GM12878 (cell line): ENCODE measurements around the gene HLA-A. TPM values are rescaled to one million over a fixed set of nuclear protein-coding genes. Genes with fewer than 3 reads are reported as not detected.

Experiments
- ATAC-seq: fragments of 200-7000 bp; cut with Tn5 transposase; 3 replicates; pipeline ENCODE4 v1.9.1; 2020; ENCODE audit warnings: mild to moderate bottlenecking, moderate library complexity
- BruUV-seq: library from RNA; stranded (reverse); fragments of 400-500 nt; replicated peaks from 2 replicates; lab custom pipeline; 2021; lab: Mats Ljungman, UMichigan
- CTCF ChIA-PET: fragments of 300-600 bp; sonication (Branson Sonifier 250); formaldehyde crosslinking; extraction: SDS; loops from one replicate; lab custom pipeline; 2021; ENCODE audit warnings: inconsistent platforms; lab: Yijun Ruan, JAX
- POLR2A ChIA-PET: fragments of 350-600 bp; formaldehyde crosslinking; extraction: SDS; loops from one replicate; lab custom pipeline; 2021; ENCODE audit warnings: inconsistent platforms; lab: Charles Lee
- RAD21 ChIA-PET: fragments of 300-600 bp; sonication (Branson Sonifier 250); formaldehyde crosslinking; loops from one replicate; lab custom pipeline; 2023; ENCODE audit warnings: antibody characterized with exemption; ENCODE audit not compliant: unreplicated experiment; lab: Charles Lee
- SMC1A ChIA-PET: fragments of 300-600 bp; sonication (Branson Sonifier 250); formaldehyde crosslinking; loops from one replicate; lab custom pipeline; 2023; ENCODE audit not compliant: unreplicated experiment, uncharacterized antibody; lab: Charles Lee
- DNase-seq: peaks from one replicate; pipeline ENCODE4 v3.0.0-alpha.2; 2011; ENCODE audit warnings: low read depth, low spot score
- FAIRE-seq: peaks from 3 replicates; lab custom pipeline; 2011; peaks lifted over from hg19 to GRCh38; lab: Jason Lieb, UNC
- H2AFZ ChIP-seq: 2 replicates; pipeline ENCODE4 v1.6.0; 2011; ENCODE audit warnings: low read depth, low read length, control low read depth; ENCODE audit not compliant: control insufficient read depth
- H3K27ac ChIP-seq: 2 replicates; pipeline ENCODE4 v1.5.1; 2011; ENCODE audit warnings: control low read depth; ENCODE audit not compliant: control insufficient read depth, insufficient read depth
- H3K27me3 ChIP-seq, 2 experiments: replicated peaks in 1 of 2; 2 replicates each; pipeline versions ENCODE4 v1.6.0 to v1.6.1; 2011; ENCODE audit warnings: low read length in 1 of 2; ENCODE audit not compliant: control insufficient read depth in 2 of 2, insufficient read depth in 2 of 2
- H3K36me3 ChIP-seq, 2 experiments: 2 replicates each; pipeline ENCODE4 v1.5.1; 2011; ENCODE audit warnings: low read length in 1 of 2; ENCODE audit not compliant: control insufficient read depth in 2 of 2, insufficient read depth in 2 of 2
- H3K4me1 ChIP-seq: 2 replicates; pipeline ENCODE4 v1.6.1; 2011; ENCODE audit warnings: mild to moderate bottlenecking, low read length, moderate library complexity, mixed read lengths; ENCODE audit not compliant: control insufficient read depth, insufficient read depth
- H3K4me2 ChIP-seq: 2 replicates; pipeline ENCODE4 v1.6.0; 2011; ENCODE audit warnings: control low read depth; ENCODE audit not compliant: control insufficient read depth, insufficient read depth
- H3K4me3 ChIP-seq: fragments of 200-600 bp; sonication (generic); 2 replicates; pipeline ENCODE4 v1.5.1; 2016
- H3K79me2 ChIP-seq: 2 replicates; pipeline ENCODE4 v1.6.0; 2011; ENCODE audit warnings: low read length; ENCODE audit not compliant: control insufficient read depth, insufficient read depth
- H3K9ac ChIP-seq: 2 replicates; pipeline ENCODE4 v1.8.0; 2011; ENCODE audit warnings: low read length, control low read depth, mixed read lengths; ENCODE audit not compliant: control insufficient read depth, insufficient read depth
- H3K9me3 ChIP-seq: replicated peaks from 3 replicates; pipeline ENCODE4 v1.5.1; 2011; ENCODE audit warnings: mild to moderate bottlenecking, low read length; ENCODE audit not compliant: control insufficient read depth, insufficient read depth
- H4K20me1 ChIP-seq: 2 replicates; pipeline ENCODE4 v1.6.0; 2011; ENCODE audit not compliant: control insufficient read depth, insufficient read depth
- EGR1 ChIP-seq, 2 experiments: IDR thresholded peaks; 1 replicate in 1 of 2; 2 replicates in 1 of 2; pipeline ENCODE4 v1.6.1; 2011 to 2012; ENCODE audit warnings: low read depth in 2 of 2, low read length in 2 of 2, borderline replicate concordance in 1 of 2, mild to moderate bottlenecking in 1 of 2, moderate library complexity in 1 of 2
- FOS ChIP-seq: IDR thresholded peaks from 3 replicates; pipeline ENCODE4 v1.6.1; 2011; ENCODE audit warnings: borderline replicate concordance; ENCODE audit not compliant: insufficient read length; ENCODE audit errors: extremely low read depth
- NBN ChIP-seq: fragments of 450-650 bp; IDR thresholded peaks from 2 replicates; pipeline ENCODE4 v1.6.1; 2016
- NFYA ChIP-seq: IDR thresholded peaks from 2 replicates; pipeline ENCODE4 v1.6.1; 2011; ENCODE audit warnings: low read depth, mild to moderate bottlenecking, low read length, improper control_type of control experiment, borderline replicate concordance
- NKRF ChIP-seq: fragments of 450-650 bp; conservative IDR thresholded peaks from 2 replicates; pipeline ENCODE4 v1.6.1; 2017; ENCODE audit warnings: mild to moderate bottlenecking, moderate library complexity
- NRF1 ChIP-seq: conservative IDR thresholded peaks from 2 replicates; pipeline ENCODE4 v1.6.1; 2011; ENCODE audit warnings: mild to moderate bottlenecking, low read depth, low read length, improper control_type of control experiment
- PBX3 ChIP-seq: IDR thresholded peaks from 2 replicates; pipeline ENCODE4 v1.6.1; 2011; ENCODE audit warnings: mild to moderate bottlenecking, low read depth, low read length, moderate library complexity; ENCODE audit not compliant: insufficient replicate concordance
- POLR2A ChIP-seq: IDR thresholded peaks from 2 replicates; pipeline ENCODE4 v1.6.1; 2011; ENCODE audit warnings: low read depth, mild to moderate bottlenecking, low read length
- POLR2AphosphoS5 ChIP-seq: IDR thresholded peaks from 2 replicates; pipeline ENCODE4 v1.6.1; 2011; ENCODE audit warnings: mild to moderate bottlenecking, low read length, inconsistent platforms
- RBBP5 ChIP-seq: fragments of 200-600 bp; sonication (generic); conservative IDR thresholded peaks from 2 replicates; pipeline ENCODE4 v1.6.1; 2016
- RCOR1 ChIP-seq: conservative IDR thresholded peaks from 2 replicates; pipeline ENCODE4 v1.6.1; 2012; ENCODE audit warnings: low read depth, low read length, improper control_type of control experiment
- WGBS: methylation state at CpG from one replicate; pipeline ENCODE4 v1.1.6; 2016; ENCODE audit warnings: low lambda C conversion rate; ENCODE audit not compliant: insufficient replicate concordance, insufficient coverage; ENCODE audit errors: missing lambda C conversion rate; 5-methylcytosine and 5-hydroxymethylcytosine counted together
- in situ Hi-C: fragments of 300-500 bp; cut with MboI; formaldehyde crosslinking; loops from 9 replicates; pipeline ENCODE4 v1.14.3; 2018; ENCODE audit warnings: mixed read lengths
- intact Hi-C: fragments of 100-400 bp; cut with micrococcal nuclease; formaldehyde crosslinking; loops from one replicate; pipeline ENCODE4 v1.14.2; 2022; ENCODE audit not compliant: unreplicated experiment
- polyA plus RNA-seq, 11 experiments: library from polyadenylated mRNA; depleted of rRNA in 4 of 11; unstranded in 6 of 11; stranded (reverse) in 5 of 11; fragments of >200 nt; fragmentation: Nextera tagmentation in 4 of 11; fragmentation: Illumina TruSeq in 1 of 11; extraction: Ambion mirVana in 4 of 11; extraction: Trizol in 1 of 11; gene quantifications; 1 replicate in 1 of 11; 2 replicates in 10 of 11; pipeline versions ENCODE4 v1.2.1 to v1.2.3, GENCODE V29; 2011 to 2016; ENCODE audit warnings: inconsistent platforms in 2 of 11, missing spikeins in 2 of 11, low read depth in 1 of 11
- total RNA-seq, 4 experiments: library from RNA; depleted of rRNA in 3 of 4; stranded (reverse); fragments of >200 nt in 3 of 4; fragmentation: Illumina TruSeq in 1 of 4; extraction: Trizol in 1 of 4; gene quantifications; 2 replicates each; pipeline versions ENCODE4 v1.2.1 to v1.2.3, GENCODE V29; 2013 to 2021
- TF ChIP-seq, protein P1 (sequence below), 3 experiments: IDR thresholded peaks in 2 of 3; conservative IDR thresholded peaks in 1 of 3; 2 replicates each; pipeline ENCODE4 v1.5.1; 2011; ENCODE audit warnings: low read depth in 3 of 3, low read length in 3 of 3, mild to moderate bottlenecking in 3 of 3, control low read depth in 2 of 3, moderate library complexity in 2 of 3, inconsistent platforms in 1 of 3, mixed read lengths in 1 of 3; ENCODE audit not compliant: control insufficient read depth in 2 of 3, insufficient read depth in 1 of 3; ENCODE audit errors: extremely low read depth in 1 of 3
- TF ChIP-seq, protein P2 (sequence below): fragments of 450-650 bp; formaldehyde crosslinking; IDR thresholded peaks from 2 replicates; pipeline ENCODE4 v1.4.0; 2022; ENCODE audit warnings: mild to moderate bottlenecking, moderate library complexity
- TF ChIP-seq, protein P3 (sequence below): IDR thresholded peaks from 2 replicates; pipeline ENCODE4 v1.6.1; 2011; ENCODE audit warnings: borderline replicate concordance, low read depth, mild to moderate bottlenecking, moderate library complexity, mixed read lengths, low read length; ENCODE audit not compliant: insufficient read depth; ENCODE audit errors: extremely low read length

Gene HLA-A
- total and polyA plus RNA-seq, 10 of the 15 experiments (the other 5 are each of a cell fraction or from before 2014, with no cell fraction given), result 129 to 1,155 (median 749) TPM

DNA sequence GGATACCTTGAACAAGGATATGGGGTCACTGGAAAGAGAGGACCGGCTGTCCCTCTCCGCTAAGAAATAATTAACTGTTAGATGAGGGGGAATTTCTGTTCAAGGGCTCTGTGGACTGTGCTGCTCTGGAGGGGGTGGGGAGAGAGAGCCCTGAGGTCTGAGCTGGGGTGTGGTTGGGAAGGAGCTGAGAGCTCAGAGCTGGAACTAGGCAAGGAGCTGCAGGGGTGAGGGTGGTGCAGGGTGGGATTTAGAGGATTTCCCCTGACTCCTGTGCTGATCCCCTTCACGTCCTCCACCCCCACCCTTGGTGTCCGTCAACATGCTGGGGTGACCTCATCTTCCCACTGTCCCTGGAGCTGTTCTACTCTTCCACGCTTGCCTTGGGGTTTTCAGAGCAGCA, 52.5 kb downstream of the HLA-A start:
- no peaks in the 10 kb centered on the region for H3K9me3 ChIP-seq
- no peak overlapping the region for H3K4me2 ChIP-seq
- CTCF ChIA-PET, result no interaction called here
- DNase-seq (no peak), FAIRE-seq (no peak), ATAC-seq (no peak)
- no peaks in the 10 kb centered on the region for H3K79me2 ChIP-seq
- in situ Hi-C loops (no loop called here), intact Hi-C loops (no loop called here)
- RAD21 ChIA-PET, result no interaction called here
- no peaks in the 10 kb centered on the region for H3K4me1 ChIP-seq
- no TSS peak for BruUV-seq
- POLR2A ChIA-PET, result no interaction called here
- H3K27me3 ChIP-seq, result no peaks in the 10 kb centered on the region; a peak in 1 of 4 replicates
- H4K20me1 ChIP-seq, result no peaks in the 10 kb centered on the region
- SMC1A ChIA-PET, result no interaction called here
- no peak overlapping the region for H3K9ac ChIP-seq
- no peak overlapping the region for H3K4me3 ChIP-seq
- WGBS, result 64% methylated on average over 5 of the region's 5 CpGs
- no peak overlapping the region for H3K27ac ChIP-seq
- no peak for TF ChIP-seq NKRF
- no peak for TF ChIP-seq NRF1
- TF ChIP-seq PBX3, result no peak
- TF ChIP-seq, protein P1, sequence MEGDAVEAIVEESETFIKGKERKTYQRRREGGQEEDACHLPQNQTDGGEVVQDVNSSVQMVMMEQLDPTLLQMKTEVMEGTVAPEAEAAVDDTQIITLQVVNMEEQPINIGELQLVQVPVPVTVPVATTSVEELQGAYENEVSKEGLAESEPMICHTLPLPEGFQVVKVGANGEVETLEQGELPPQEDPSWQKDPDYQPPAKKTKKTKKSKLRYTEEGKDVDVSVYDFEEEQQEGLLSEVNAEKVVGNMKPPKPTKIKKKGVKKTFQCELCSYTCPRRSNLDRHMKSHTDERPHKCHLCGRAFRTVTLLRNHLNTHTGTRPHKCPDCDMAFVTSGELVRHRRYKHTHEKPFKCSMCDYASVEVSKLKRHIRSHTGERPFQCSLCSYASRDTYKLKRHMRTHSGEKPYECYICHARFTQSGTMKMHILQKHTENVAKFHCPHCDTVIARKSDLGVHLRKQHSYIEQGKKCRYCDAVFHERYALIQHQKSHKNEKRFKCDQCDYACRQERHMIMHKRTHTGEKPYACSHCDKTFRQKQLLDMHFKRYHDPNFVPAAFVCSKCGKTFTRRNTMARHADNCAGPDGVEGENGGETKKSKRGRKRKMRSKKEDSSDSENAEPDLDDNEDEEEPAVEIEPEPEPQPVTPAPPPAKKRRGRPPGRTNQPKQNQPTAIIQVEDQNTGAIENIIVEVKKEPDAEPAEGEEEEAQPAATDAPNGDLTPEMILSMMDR (IDR thresholded peaks at IDR 0.05 in 2 of 3, conservative IDR thresholded peaks at IDR 0.05 in 1 of 3; ENCODE audit: control insufficient read depth in 2 of 3, extremely low read depth in 1 of 3, insufficient read depth in 1 of 3, low read depth in 3 of 3, low read length in 3 of 3), result no peak
- no peak for TF ChIP-seq POLR2AphosphoS5
- no peak for TF ChIP-seq RCOR1
- TF ChIP-seq POLR2A, result no peak
- TF ChIP-seq FOS, result no peak
- TF ChIP-seq, protein P2, sequence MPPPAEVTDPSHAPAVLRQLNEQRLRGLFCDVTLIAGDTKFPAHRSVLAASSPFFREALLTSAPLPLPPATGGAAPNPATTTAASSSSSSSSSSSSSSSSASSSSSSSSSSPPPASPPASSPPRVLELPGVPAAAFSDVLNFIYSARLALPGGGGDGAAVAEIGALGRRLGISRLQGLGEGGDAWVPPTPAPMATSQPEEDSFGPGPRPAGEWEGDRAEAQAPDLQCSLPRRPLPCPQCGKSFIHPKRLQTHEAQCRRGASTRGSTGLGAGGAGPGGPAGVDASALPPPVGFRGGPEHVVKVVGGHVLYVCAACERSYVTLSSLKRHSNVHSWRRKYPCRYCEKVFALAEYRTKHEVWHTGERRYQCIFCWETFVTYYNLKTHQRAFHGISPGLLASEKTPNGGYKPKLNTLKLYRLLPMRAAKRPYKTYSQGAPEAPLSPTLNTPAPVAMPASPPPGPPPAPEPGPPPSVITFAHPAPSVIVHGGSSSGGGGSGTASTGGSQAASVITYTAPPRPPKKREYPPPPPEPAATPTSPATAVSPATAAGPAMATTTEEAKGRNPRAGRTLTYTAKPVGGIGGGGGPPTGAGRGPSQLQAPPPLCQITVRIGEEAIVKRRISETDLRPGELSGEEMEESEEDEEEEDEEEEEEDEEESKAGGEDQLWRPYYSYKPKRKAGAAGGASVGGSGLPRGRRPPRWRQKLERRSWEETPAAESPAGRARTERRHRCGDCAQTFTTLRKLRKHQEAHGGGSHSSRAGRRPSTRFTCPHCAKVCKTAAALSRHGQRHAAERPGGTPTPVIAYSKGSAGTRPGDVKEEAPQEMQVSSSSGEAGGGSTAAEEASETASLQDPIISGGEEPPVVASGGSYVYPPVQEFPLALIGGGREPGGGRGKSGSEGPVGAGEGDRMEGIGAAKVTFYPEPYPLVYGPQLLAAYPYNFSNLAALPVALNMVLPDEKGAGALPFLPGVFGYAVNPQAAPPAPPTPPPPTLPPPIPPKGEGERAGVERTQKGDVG, result no peak
- no peak for TF ChIP-seq RBBP5
- TF ChIP-seq NFYA, result no peak
- TF ChIP-seq, protein P3, sequence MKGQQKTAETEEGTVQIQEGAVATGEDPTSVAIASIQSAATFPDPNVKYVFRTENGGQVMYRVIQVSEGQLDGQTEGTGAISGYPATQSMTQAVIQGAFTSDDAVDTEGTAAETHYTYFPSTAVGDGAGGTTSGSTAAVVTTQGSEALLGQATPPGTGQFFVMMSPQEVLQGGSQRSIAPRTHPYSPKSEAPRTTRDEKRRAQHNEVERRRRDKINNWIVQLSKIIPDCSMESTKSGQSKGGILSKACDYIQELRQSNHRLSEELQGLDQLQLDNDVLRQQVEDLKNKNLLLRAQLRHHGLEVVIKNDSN, result no peak
- TF ChIP-seq EGR1 (IDR thresholded peaks at IDR 0.05; ENCODE audit: borderline replicate concordance in 1 of 2, low read depth in 2 of 2, low read length in 2 of 2), result no peak
- TF ChIP-seq NBN, result no peak
- no peak overlapping the region for H2AFZ ChIP-seq
- no peaks in the 10 kb centered on the region for H3K36me3 ChIP-seq
